Endothelial cell (in vitro differentiated cells): ENCODE results near the gene PDGFRA. TPM values are rescaled to one million over a fixed set of nuclear protein-coding genes. Genes with fewer than 3 reads are reported as not detected.

Source experiments
- DNase-seq: peaks from one replicate; pipeline ENCODE4 v3.0.0; 2021; ENCODE audit warnings: low spot score
- H3K27ac Mint-ChIP-seq: one replicate; pipeline ENCODE4 v1.8.0; 2021; ENCODE audit warnings: mixed read lengths, inconsistent platforms; ENCODE audit not compliant: unreplicated experiment
- H3K27me3 Mint-ChIP-seq: one replicate; pipeline ENCODE4 v1.8.0; 2021; ENCODE audit warnings: mild to moderate bottlenecking, moderate library complexity, mixed read lengths, inconsistent platforms; ENCODE audit not compliant: unreplicated experiment
- H3K36me3 Mint-ChIP-seq: one replicate; pipeline ENCODE4 v1.8.0; 2021; ENCODE audit warnings: mild to moderate bottlenecking, low read depth, mixed read lengths, inconsistent platforms; ENCODE audit not compliant: unreplicated experiment
- H3K4me1 Mint-ChIP-seq: one replicate; pipeline ENCODE4 v1.8.0; 2021; ENCODE audit warnings: mild to moderate bottlenecking, mixed read lengths, inconsistent platforms; ENCODE audit not compliant: unreplicated experiment
- H3K4me3 Mint-ChIP-seq: one replicate; pipeline ENCODE4 v1.8.0; 2021; ENCODE audit warnings: mild to moderate bottlenecking, mixed read lengths, inconsistent platforms; ENCODE audit not compliant: unreplicated experiment
- H3K9me3 Mint-ChIP-seq: one replicate; pipeline ENCODE4 v1.8.0; 2021; ENCODE audit warnings: mixed read lengths, inconsistent platforms; ENCODE audit not compliant: unreplicated experiment
- total RNA-seq: library from RNA; stranded (reverse); fragmentation: NEBNext Ultra II Directional; extraction: Animal tissue kit (Norgen Biotek cat#: 25700); gene quantifications from one replicate; pipeline ENCODE4 v1.2.1, GENCODE V29; 2021; ENCODE audit not compliant: unreplicated experiment
- TF ChIP-seq, protein P1 (sequence below): fragments of 200-600 bp; sonication (generic); IDR thresholded peaks from one replicate; pipeline ENCODE4 v1.5.0; 2021; ENCODE audit warnings: antibody characterized with exemption; ENCODE audit not compliant: unreplicated experiment

The PDGFRA gene
- total RNA-seq, 1 donor from 2014 or later, result 3.4 TPM

DNA sequence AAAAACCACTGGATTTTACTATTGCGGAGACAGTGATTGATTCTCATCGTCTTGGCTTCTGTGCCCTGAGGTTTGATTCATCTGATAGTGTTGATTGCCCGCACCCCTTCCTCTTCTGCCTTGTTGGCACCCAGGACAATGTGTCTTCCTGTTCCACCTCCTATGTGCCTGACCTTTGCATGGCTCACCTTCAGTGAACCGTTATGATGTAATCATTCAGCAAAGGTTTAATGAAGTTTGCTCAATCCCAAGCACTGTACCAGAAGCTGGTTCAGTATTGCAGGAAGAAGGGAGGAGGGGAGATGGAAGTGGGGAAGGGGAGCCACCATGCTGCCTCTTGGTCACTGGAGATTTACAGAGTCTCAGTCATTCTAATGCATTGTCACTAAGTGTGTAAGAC, 36.3 kb downstream of the PDGFRA start:
- Mint-ChIP-seq H3K27ac (no peak overlapping the region), H3K36me3 (peaks cover 1% of the 10 kb centered on the region), H3K4me1 (peaks cover 4% of the 10 kb centered on the region), H3K27me3 (peaks cover 2% of the 10 kb centered on the region), H3K4me3 (no peak overlapping the region), H3K9me3 (no peaks in the 10 kb centered on the region)
- TF ChIP-seq, protein P1, sequence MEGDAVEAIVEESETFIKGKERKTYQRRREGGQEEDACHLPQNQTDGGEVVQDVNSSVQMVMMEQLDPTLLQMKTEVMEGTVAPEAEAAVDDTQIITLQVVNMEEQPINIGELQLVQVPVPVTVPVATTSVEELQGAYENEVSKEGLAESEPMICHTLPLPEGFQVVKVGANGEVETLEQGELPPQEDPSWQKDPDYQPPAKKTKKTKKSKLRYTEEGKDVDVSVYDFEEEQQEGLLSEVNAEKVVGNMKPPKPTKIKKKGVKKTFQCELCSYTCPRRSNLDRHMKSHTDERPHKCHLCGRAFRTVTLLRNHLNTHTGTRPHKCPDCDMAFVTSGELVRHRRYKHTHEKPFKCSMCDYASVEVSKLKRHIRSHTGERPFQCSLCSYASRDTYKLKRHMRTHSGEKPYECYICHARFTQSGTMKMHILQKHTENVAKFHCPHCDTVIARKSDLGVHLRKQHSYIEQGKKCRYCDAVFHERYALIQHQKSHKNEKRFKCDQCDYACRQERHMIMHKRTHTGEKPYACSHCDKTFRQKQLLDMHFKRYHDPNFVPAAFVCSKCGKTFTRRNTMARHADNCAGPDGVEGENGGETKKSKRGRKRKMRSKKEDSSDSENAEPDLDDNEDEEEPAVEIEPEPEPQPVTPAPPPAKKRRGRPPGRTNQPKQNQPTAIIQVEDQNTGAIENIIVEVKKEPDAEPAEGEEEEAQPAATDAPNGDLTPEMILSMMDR, result no peak
- no peak for DNase-seq

DNA sequence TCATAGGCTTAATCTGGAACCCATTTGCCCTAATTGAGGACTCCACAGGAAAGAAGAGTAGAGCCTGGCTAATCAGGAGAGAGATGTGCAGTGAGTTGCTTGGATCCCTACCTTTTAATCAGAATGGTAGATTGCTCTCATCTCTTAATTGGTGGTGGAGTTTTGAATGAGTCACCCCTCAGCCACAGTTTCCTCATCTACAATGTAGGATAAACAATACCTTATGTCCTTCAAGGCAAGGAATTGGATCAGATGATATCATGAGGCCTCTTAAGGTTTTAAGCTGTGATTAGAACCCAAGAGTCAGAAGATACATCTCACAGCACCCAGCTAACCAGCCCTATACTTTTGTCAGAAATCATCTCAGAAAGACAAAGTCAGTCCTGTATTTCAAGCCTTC, 39.1 kb downstream of the PDGFRA start:
- TF ChIP-seq, protein P1, result no peak
- peaks cover 6% of the 10 kb centered on the region for H3K9me3 Mint-ChIP-seq
- H3K27ac Mint-ChIP-seq, result no peak overlapping the region
- DNase-seq, result no peak
- peaks cover 4% of the 10 kb centered on the region for H3K4me1 Mint-ChIP-seq
- H3K27me3 Mint-ChIP-seq, result peaks cover 2% of the 10 kb centered on the region
- no peak overlapping the region for H3K4me3 Mint-ChIP-seq
- peaks cover 11% of the 10 kb centered on the region for H3K36me3 Mint-ChIP-seq

DNA sequence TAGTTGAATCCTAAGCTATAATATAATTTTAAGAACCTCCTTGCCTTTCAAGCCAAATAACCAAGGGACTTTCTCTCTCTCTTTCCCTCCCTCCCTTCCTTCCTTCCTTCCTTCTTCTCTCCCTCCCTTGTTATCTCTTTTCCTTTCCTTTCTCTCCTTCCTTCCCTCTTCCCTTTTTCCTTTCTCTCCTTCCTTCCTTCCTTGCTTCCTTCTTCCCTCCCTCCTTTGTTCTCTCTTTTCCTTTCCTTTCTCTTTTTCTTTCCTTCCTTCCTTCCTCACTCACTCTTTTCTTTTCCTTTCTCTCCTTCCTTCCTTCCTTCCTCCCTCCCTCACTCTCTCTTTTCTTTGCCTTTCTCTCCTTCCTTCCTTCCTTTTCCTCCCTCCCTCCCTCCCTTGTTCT, 42.4 kb downstream of the PDGFRA start:
- H3K36me3 Mint-ChIP-seq, result peaks cover 13% of the 10 kb centered on the region
- no peak overlapping the region for H3K27ac Mint-ChIP-seq
- peaks cover 2% of the 10 kb centered on the region for H3K27me3 Mint-ChIP-seq
- H3K9me3 Mint-ChIP-seq, result peaks cover 6% of the 10 kb centered on the region
- TF ChIP-seq, protein P1, result no peak
- H3K4me3 Mint-ChIP-seq, result no peak overlapping the region
- peaks cover 4% of the 10 kb centered on the region for H3K4me1 Mint-ChIP-seq
- DNase-seq, result no peak

DNA sequence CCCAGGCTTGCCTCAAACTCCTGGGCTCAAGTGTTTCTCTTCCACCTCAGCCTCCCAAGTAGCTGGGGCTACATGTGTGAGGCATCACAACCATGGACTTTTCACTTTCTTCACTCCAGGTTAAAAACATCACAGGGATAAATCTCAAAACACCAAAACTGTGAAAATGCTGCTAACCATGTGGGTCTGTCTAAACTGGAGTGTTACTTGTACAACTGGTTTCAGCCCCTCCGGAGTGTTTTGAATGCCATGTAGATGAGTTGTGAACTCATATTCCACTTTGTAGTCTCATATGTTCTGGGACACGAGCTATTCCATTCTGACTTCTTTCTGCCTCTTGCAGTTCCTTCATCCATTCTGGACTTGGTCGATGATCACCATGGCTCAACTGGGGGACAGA, 43.0 kb downstream of the PDGFRA start:
- peaks cover 2% of the 10 kb centered on the region for H3K27me3 Mint-ChIP-seq

DNA sequence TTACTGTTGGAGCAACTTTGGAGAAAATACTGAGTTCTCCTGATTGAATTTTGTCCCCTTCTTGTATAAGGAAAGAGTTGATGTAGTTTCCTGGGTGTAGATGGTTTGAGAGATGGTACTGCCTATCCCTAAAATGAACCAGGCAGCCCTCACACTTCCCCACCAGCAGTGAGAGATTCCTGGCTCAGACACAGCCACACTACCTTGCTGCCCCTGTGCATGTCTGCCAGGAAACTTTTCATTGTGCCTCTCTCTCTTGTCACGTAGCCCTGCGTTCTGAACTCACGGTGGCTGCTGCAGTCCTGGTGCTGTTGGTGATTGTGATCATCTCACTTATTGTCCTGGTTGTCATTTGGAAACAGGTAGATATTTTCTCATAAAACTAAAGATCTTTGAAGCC, 45.2 kb downstream of the PDGFRA start:
- H3K27me3 Mint-ChIP-seq, result peaks cover 2% of the 10 kb centered on the region
- H3K4me3 Mint-ChIP-seq, result no peak overlapping the region
- TF ChIP-seq, protein P1, result no peak
- peaks cover 13% of the 10 kb centered on the region for H3K4me1 Mint-ChIP-seq
- DNase-seq, result no peak
- H3K27ac Mint-ChIP-seq, result no peak overlapping the region
- H3K9me3 Mint-ChIP-seq, result peaks cover 6% of the 10 kb centered on the region
- peaks cover 13% of the 10 kb centered on the region for H3K36me3 Mint-ChIP-seq

More for the DNA sequence above, 43.0 kb downstream of the PDGFRA start:
- TF ChIP-seq, protein P1, result no peak
- Mint-ChIP-seq H3K4me1 (peaks cover 10% of the 10 kb centered on the region), H3K27ac (no peak overlapping the region), H3K4me3 (no peak overlapping the region), H3K9me3 (peaks cover 6% of the 10 kb centered on the region), H3K36me3 (peaks cover 13% of the 10 kb centered on the region)
- DNase-seq, result no peak
